Measurements from ENCODE around the gene CACNA1D. TPM values are rescaled to one million over a fixed set of nuclear protein-coding genes. Genes with fewer than 3 reads are reported as not detected.

CACNA1D gene
- total RNA-seq, 5 donors from 2014 or later (not counting 1 experiment from before 2014, with no cell fraction given): 0.09 to 0.47 (median 0.34) TPM; not detected in 1

- Histone ChIP-seq H3K27ac (ENCODE audit: low read length) (no peak overlapping the region), H3K27me3 (replicated peaks in 1 of 2; ENCODE audit: control insufficient read depth in 2 of 2, extremely low read depth in 1 of 2, insufficient read depth in 2 of 2, low read length in 1 of 2) (peaks cover 0 to 34% of the 10 kb centered on the region in 2 experiments), H3K36me3 (ENCODE audit: control insufficient read depth in 2 of 2, extremely low read depth in 1 of 2, insufficient read depth in 1 of 2, low read length in 1 of 2) (no peaks in the 10 kb centered on the region), H3K9me3 (no peaks in the 10 kb centered on the region), H3K4me1 (ENCODE audit: control insufficient read depth in 1 of 2, extremely low read depth in 1 of 2, insufficient read depth in 2 of 2, low read length in 2 of 2) (no peaks in the 10 kb centered on the region), H3K4me3 (ENCODE audit: control insufficient read depth in 1 of 2, extremely low read depth in 1 of 2, low read length in 1 of 2) (no peak overlapping the region)
- POLR2A ChIA-PET: no interaction called here
- peaks cover 0 to 5% of the 10 kb centered on the region in 2 donors for H3K27me3 Mint-ChIP-seq
- DNase-seq (no peak), ATAC-seq (replicated peaks in 1 of 4) (no peak)
- H3K27ac Mint-ChIP-seq: no peak overlapping the region
- no peaks in the 10 kb centered on the region for H3K9me3 Mint-ChIP-seq
- no peak overlapping the region for H3K4me3 Mint-ChIP-seq
- CTCF ChIA-PET: no interaction called here
- no peaks in the 10 kb centered on the region for H3K36me3 Mint-ChIP-seq
- WGBS (ENCODE audit: insufficient coverage): 97% methylated on average over 61 of the region's 67 CpGs
- no peaks in the 10 kb centered on the region for H3K4me1 Mint-ChIP-seq
Measured at GRCh38 chr3:53823026-53823955, 328.9 kb downstream of the CACNA1D start.

DNA sequence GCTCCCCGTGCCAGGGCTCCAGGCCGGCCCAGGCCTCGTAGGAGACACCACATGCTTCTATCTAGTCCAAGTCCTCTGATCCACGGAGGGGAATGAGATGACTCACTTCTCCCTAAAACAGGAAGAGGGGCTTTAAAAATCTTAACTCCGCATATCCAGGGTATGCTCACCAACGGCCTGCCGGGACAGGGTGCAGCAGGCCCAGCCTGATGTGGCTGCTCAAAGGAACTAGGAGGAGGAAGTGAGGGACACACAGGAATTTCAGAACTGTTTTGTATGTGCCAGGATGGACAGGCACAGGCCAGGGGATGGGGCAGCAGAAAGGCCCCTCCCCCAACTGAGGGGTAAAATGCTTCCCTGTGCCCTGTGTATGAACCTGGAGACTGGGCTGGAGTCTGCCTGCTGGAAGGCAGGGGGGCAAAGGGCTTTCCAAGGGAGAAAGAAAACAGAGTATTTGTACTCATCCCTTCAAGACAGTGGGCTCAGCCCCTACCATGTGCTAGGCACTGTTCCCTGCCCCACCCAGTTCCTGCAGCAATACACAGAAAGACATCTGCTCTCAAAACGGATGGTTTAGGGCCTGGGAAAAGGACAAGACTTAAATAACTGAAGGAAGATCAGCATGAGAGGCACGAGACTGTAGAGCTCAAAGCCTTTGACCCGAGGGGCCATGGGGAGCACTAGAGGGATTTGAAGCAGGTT lies 329.7 kb downstream of the CACNA1D start:
- DNase-seq: no peak
- 73% methylated on average over 4 of the region's 10 CpGs for WGBS (ENCODE audit: insufficient coverage)
- no peaks in the 10 kb centered on the region for H3K4me1 Mint-ChIP-seq
- ChIA-PET POLR2A (no interaction called here), CTCF (no interaction called here)
- Histone ChIP-seq H3K9me3 (no peaks in the 10 kb centered on the region), H3K27me3 (replicated peaks in 1 of 2; ENCODE audit: control insufficient read depth in 2 of 2, extremely low read depth in 1 of 2, insufficient read depth in 2 of 2, low read length in 1 of 2) (peaks cover 0 to 30% of the 10 kb centered on the region in 2 experiments), H3K27ac (ENCODE audit: low read length) (no peak overlapping the region), H3K36me3 (ENCODE audit: control insufficient read depth in 2 of 2, extremely low read depth in 1 of 2, insufficient read depth in 1 of 2, low read length in 1 of 2) (no peaks in the 10 kb centered on the region), H3K4me3 (ENCODE audit: control insufficient read depth in 1 of 2, extremely low read depth in 1 of 2, low read length in 1 of 2) (no peak overlapping the region), H3K4me1 (ENCODE audit: control insufficient read depth in 1 of 2, extremely low read depth in 1 of 2, insufficient read depth in 2 of 2, low read length in 2 of 2) (no peaks in the 10 kb centered on the region)
- no peaks in the 10 kb centered on the region for H3K9me3 Mint-ChIP-seq
- H3K36me3 Mint-ChIP-seq: no peaks in the 10 kb centered on the region
- ATAC-seq (replicated peaks in 1 of 4): no peak
- H3K27ac Mint-ChIP-seq: no peak overlapping the region
- H3K4me3 Mint-ChIP-seq: no peak overlapping the region
- H3K27me3 Mint-ChIP-seq: peaks cover 0 to 5% of the 10 kb centered on the region in 2 donors

GRCh38 chr3:53824795-53825194 lies 330.4 kb downstream of the CACNA1D start:
- H3K27ac Mint-ChIP-seq: no peak overlapping the region
- POLR2A ChIA-PET: no interaction called here
- H3K36me3 ChIP-seq (ENCODE audit: control insufficient read depth in 2 of 2, extremely low read depth in 1 of 2, insufficient read depth in 1 of 2, low read length in 1 of 2): no peaks in the 10 kb centered on the region
- no peak overlapping the region for H3K4me3 ChIP-seq (ENCODE audit: control insufficient read depth in 1 of 2, extremely low read depth in 1 of 2, low read length in 1 of 2)
- no peak for ATAC-seq (replicated peaks in 1 of 4)
- peaks cover 0 to 23% of the 10 kb centered on the region in 2 experiments for H3K27me3 ChIP-seq (replicated peaks in 1 of 2; ENCODE audit: control insufficient read depth in 2 of 2, extremely low read depth in 1 of 2, insufficient read depth in 2 of 2, low read length in 1 of 2)
- peaks cover 0 to 3% of the 10 kb centered on the region in 2 donors for H3K27me3 Mint-ChIP-seq
- H3K4me1 Mint-ChIP-seq: no peaks in the 10 kb centered on the region
- H3K4me3 Mint-ChIP-seq: no peak overlapping the region
- no peak for DNase-seq
- H3K9me3 ChIP-seq: no peaks in the 10 kb centered on the region
- CTCF ChIA-PET: no interaction called here
- H3K4me1 ChIP-seq (ENCODE audit: control insufficient read depth in 1 of 2, extremely low read depth in 1 of 2, insufficient read depth in 2 of 2, low read length in 2 of 2): no peaks in the 10 kb centered on the region
- H3K9me3 Mint-ChIP-seq: no peaks in the 10 kb centered on the region
- WGBS (ENCODE audit: insufficient coverage): 92% methylated on average over 4 of the region's 4 CpGs
- no peaks in the 10 kb centered on the region for H3K36me3 Mint-ChIP-seq
- H3K27ac ChIP-seq (ENCODE audit: low read length): no peak overlapping the region

GRCh38 chr3:53826048-53826447 lies 331.6 kb downstream of the CACNA1D start:
- Histone ChIP-seq H3K27ac (ENCODE audit: low read length) (no peak overlapping the region), H3K4me1 (ENCODE audit: control insufficient read depth in 1 of 2, extremely low read depth in 1 of 2, insufficient read depth in 2 of 2, low read length in 2 of 2) (no peaks in the 10 kb centered on the region), H3K4me3 (ENCODE audit: control insufficient read depth in 1 of 2, extremely low read depth in 1 of 2, low read length in 1 of 2) (no peak overlapping the region), H3K36me3 (ENCODE audit: control insufficient read depth in 2 of 2, extremely low read depth in 1 of 2, insufficient read depth in 1 of 2, low read length in 1 of 2) (no peaks in the 10 kb centered on the region), H3K27me3 (replicated peaks in 1 of 2; ENCODE audit: control insufficient read depth in 2 of 2, extremely low read depth in 1 of 2, insufficient read depth in 2 of 2, low read length in 1 of 2) (peaks cover 0 to 11% of the 10 kb centered on the region in 2 experiments), H3K9me3 (no peaks in the 10 kb centered on the region)
- Mint-ChIP-seq H3K4me3 (no peak overlapping the region), H3K27me3 (no peaks in the 10 kb centered on the region), H3K27ac (no peak overlapping the region), H3K4me1 (no peaks in the 10 kb centered on the region), H3K9me3 (no peaks in the 10 kb centered on the region), H3K36me3 (no peaks in the 10 kb centered on the region)
- ATAC-seq (replicated peaks in 1 of 4) (no peak), DNase-seq (no peak)
- ChIA-PET POLR2A (no interaction called here), CTCF (no interaction called here)
- WGBS (ENCODE audit: insufficient coverage): no CpG with 5 or more reads among the region's 1 CpG

DNA sequence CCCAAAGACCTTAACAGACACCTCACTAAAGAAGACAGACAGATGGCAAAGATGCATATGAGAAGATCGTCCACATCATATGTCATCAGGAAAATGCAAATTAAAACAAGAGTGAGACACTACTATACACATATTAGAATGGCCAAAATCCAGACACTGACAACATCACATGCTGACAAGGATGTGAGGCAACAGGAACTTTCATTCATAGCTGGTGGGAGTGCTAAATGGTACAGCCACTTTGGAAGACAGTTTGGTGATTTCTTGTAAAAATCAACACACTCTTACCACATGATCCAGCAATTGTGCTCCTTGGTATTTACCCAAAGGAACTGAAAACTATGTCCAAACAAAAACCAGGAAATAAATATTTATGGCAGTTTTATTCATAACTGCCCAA lies 334.2 kb downstream of the CACNA1D start:
- H3K27me3 ChIP-seq (replicated peaks in 1 of 2; ENCODE audit: control insufficient read depth in 2 of 2, extremely low read depth in 1 of 2, insufficient read depth in 2 of 2, low read length in 1 of 2): peaks cover 0 to 3% of the 10 kb centered on the region in 2 experiments
- no peaks in the 10 kb centered on the region for H3K27me3 Mint-ChIP-seq
- H3K4me3 Mint-ChIP-seq: no peak overlapping the region
- no peaks in the 10 kb centered on the region for H3K4me1 Mint-ChIP-seq
- POLR2A ChIA-PET: no interaction called here
- CTCF ChIA-PET: no interaction called here
- H3K36me3 Mint-ChIP-seq: no peaks in the 10 kb centered on the region
- DNase-seq (no peak), ATAC-seq (replicated peaks in 1 of 4) (no peak)
- H3K9me3 ChIP-seq: no peaks in the 10 kb centered on the region
- H3K4me1 ChIP-seq (ENCODE audit: control insufficient read depth in 1 of 2, extremely low read depth in 1 of 2, insufficient read depth in 2 of 2, low read length in 2 of 2): no peaks in the 10 kb centered on the region
- no peaks in the 10 kb centered on the region for H3K36me3 ChIP-seq (ENCODE audit: control insufficient read depth in 2 of 2, extremely low read depth in 1 of 2, insufficient read depth in 1 of 2, low read length in 1 of 2)
- H3K4me3 ChIP-seq (ENCODE audit: control insufficient read depth in 1 of 2, extremely low read depth in 1 of 2, low read length in 1 of 2): no peak overlapping the region
- WGBS (ENCODE audit: insufficient coverage): no CpG with 5 or more reads among the region's 1 CpG
- H3K27ac Mint-ChIP-seq: no peak overlapping the region
- H3K27ac ChIP-seq (ENCODE audit: low read length): no peak overlapping the region
- H3K9me3 Mint-ChIP-seq: no peaks in the 10 kb centered on the region

DNA sequence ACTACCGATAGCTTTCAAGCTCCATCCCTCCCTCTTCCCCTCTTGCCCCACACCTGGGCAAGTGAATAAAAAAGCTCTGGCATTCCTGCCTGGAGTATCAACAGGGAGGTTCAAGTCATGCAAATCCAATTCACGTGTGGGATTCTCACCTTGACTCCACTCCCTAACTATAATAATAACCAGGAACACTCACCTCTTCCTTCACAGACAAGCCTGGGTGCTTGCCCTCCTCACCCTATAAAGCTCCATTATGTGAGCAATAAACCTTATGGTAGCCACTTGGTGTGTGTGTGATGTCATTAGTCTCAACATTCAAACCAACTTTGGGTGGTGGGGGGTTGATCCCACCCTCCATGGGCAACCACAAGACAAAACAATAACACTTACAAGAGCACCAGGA lies 335.2 kb downstream of the CACNA1D start:
- Mint-ChIP-seq H3K4me3 (no peak overlapping the region), H3K36me3 (no peaks in the 10 kb centered on the region), H3K27ac (no peak overlapping the region), H3K27me3 (no peaks in the 10 kb centered on the region), H3K9me3 (no peaks in the 10 kb centered on the region), H3K4me1 (no peaks in the 10 kb centered on the region)
- no peak for ATAC-seq (replicated peaks in 1 of 4)
- no peaks in the 10 kb centered on the region for H3K36me3 ChIP-seq (ENCODE audit: control insufficient read depth in 2 of 2, extremely low read depth in 1 of 2, insufficient read depth in 1 of 2, low read length in 1 of 2)
- no peak overlapping the region for H3K4me3 ChIP-seq (ENCODE audit: control insufficient read depth in 1 of 2, extremely low read depth in 1 of 2, low read length in 1 of 2)
- no peaks in the 10 kb centered on the region for H3K4me1 ChIP-seq (ENCODE audit: control insufficient read depth in 1 of 2, extremely low read depth in 1 of 2, insufficient read depth in 2 of 2, low read length in 2 of 2)
- peaks cover 0 to 3% of the 10 kb centered on the region in 2 experiments for H3K27me3 ChIP-seq (replicated peaks in 1 of 2; ENCODE audit: control insufficient read depth in 2 of 2, extremely low read depth in 1 of 2, insufficient read depth in 2 of 2, low read length in 1 of 2)
- no peaks in the 10 kb centered on the region for H3K9me3 ChIP-seq
- WGBS (ENCODE audit: insufficient coverage): 100% methylated on average over 1 of the region's 2 CpGs
- no peak overlapping the region for H3K27ac ChIP-seq (ENCODE audit: low read length)
- ChIA-PET CTCF (no interaction called here), POLR2A (no interaction called here)
- DNase-seq: no peak

Data from T-cell (primary cell).